IgD-negative memory B cell (primary cell): ENCODE measurements around the gene SMIM24. TPM values are rescaled to one million over a fixed set of nuclear protein-coding genes. Genes with fewer than 3 reads are reported as not detected.

Experiments used
- H3K27ac Mint-ChIP-seq, 3 donors: one replicate each; pipeline ENCODE4 v1.8.0; 2020 to 2022; ENCODE audit warnings: mild to moderate bottlenecking in 3 of 3, mixed read lengths in 3 of 3, moderate library complexity in 1 of 3
- H3K27me3 Mint-ChIP-seq: one replicate; pipeline ENCODE4 v1.8.0; 2021; ENCODE audit warnings: mixed read lengths
- H3K36me3 Mint-ChIP-seq: one replicate; pipeline ENCODE4 v1.8.0; 2020; ENCODE audit warnings: mild to moderate bottlenecking, mixed read lengths
- H3K4me1 Mint-ChIP-seq, 3 donors: one replicate each; pipeline ENCODE4 v1.8.0; 2020 to 2022; ENCODE audit warnings: mixed read lengths in 3 of 3, mild to moderate bottlenecking in 1 of 3
- H3K4me3 Mint-ChIP-seq, 4 donors: one replicate each; pipeline ENCODE4 v1.8.0; 2020 to 2022; ENCODE audit warnings: mild to moderate bottlenecking in 4 of 4, mixed read lengths in 4 of 4, moderate library complexity in 3 of 4
- H3K9me3 Mint-ChIP-seq, 3 donors: one replicate each; pipeline ENCODE4 v1.8.0; 2020 to 2021; ENCODE audit warnings: mixed read lengths in 3 of 3, mild to moderate bottlenecking in 1 of 3
- polyA plus RNA-seq: library from polyadenylated mRNA; unstranded; fragments of 300-500 nt; fragmentation: Illumina TruSeq; gene quantifications from one replicate; pipeline ENCODE4 v1.2.3, GENCODE V29; 2021

SMIM24 gene
- polyA plus RNA-seq, 1 donor from 2014 or later: not detected

DNA sequence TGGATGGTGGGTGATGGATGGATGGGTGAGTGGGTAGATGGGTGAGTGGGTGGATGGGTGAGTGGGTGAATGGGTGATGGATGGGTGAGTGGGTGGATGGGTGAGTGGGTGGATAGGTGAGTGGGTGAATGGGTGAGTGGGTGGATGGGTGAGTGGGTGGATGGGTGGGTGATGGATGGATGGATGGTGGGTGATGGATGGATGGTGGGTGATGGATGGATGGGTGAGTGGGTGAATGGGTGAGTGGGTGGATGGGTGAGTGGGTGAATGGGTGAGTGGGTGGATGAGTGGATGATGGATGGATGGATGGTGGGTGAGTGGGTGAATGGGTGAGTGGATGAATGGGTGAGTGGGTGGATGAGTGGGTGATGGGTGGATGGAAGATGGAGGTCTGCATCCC, 2.8 kb downstream of the SMIM24 start:
- H3K27ac Mint-ChIP-seq: no peak overlapping the region
- H3K36me3 Mint-ChIP-seq: no peaks in the 10 kb centered on the region
- no peak overlapping the region for H3K4me3 Mint-ChIP-seq
- peaks cover 4% of the 10 kb centered on the region for H3K27me3 Mint-ChIP-seq
- peaks cover 3 to 7% (median 4%) of the 10 kb centered on the region in 3 donors for H3K4me1 Mint-ChIP-seq
- H3K9me3 Mint-ChIP-seq: no peaks in the 10 kb centered on the region

- H3K36me3 Mint-ChIP-seq: no peaks in the 10 kb centered on the region
- H3K4me1 Mint-ChIP-seq: peaks cover 3 to 7% (median 4%) of the 10 kb centered on the region in 3 donors
- no peak overlapping the region for H3K27ac Mint-ChIP-seq
- H3K4me3 Mint-ChIP-seq: no peak overlapping the region
- H3K9me3 Mint-ChIP-seq: no peaks in the 10 kb centered on the region
- peaks cover 4% of the 10 kb centered on the region for H3K27me3 Mint-ChIP-seq
These were observed 3.5 kb downstream of the SMIM24 start for GRCh38 chr19:3476830-3477229.

DNA sequence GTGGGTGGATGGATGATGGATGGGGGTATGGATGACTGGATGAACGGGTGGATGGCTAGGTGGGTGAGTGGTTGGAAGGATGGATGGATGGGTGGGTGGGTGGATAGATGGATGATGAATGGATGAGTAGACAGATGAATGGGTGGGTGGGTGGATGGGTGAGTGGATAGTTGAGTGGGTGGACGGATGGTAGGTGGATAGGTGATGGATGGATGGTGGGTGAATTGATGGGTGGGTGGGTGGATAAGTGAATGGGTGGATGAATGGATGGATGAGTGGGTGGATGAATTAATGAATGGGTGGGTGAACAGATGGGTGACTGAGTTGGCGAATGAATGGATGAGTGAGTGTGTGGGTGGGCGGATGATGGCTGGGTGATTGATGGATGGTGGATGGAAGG, 4.9 kb downstream of the SMIM24 start:
- Mint-ChIP-seq H3K27me3 (peaks cover 4% of the 10 kb centered on the region), H3K9me3 (no peaks in the 10 kb centered on the region), H3K4me3 (no peak overlapping the region), H3K4me1 (peaks cover 0 to 5% (median 3%) of the 10 kb centered on the region in 3 donors), H3K27ac (no peak overlapping the region), H3K36me3 (no peaks in the 10 kb centered on the region)

GRCh38 chr19:3474614-3475013, 5.7 kb downstream of the SMIM24 start:
- Mint-ChIP-seq H3K9me3 (no peaks in the 10 kb centered on the region), H3K4me1 (peaks cover 0 to 5% (median 3%) of the 10 kb centered on the region in 3 donors), H3K27me3 (peaks cover 4% of the 10 kb centered on the region), H3K36me3 (no peaks in the 10 kb centered on the region), H3K4me3 (no peak overlapping the region), H3K27ac (no peak overlapping the region)

GRCh38 chr19:3474010-3474409, 6.3 kb downstream of the SMIM24 start:
- H3K27ac Mint-ChIP-seq: no peak overlapping the region
- H3K9me3 Mint-ChIP-seq: no peaks in the 10 kb centered on the region
- H3K36me3 Mint-ChIP-seq: no peaks in the 10 kb centered on the region
- H3K4me1 Mint-ChIP-seq: peaks cover 0 to 5% (median 3%) of the 10 kb centered on the region in 3 donors
- peaks cover 4% of the 10 kb centered on the region for H3K27me3 Mint-ChIP-seq
- no peak overlapping the region for H3K4me3 Mint-ChIP-seq

GRCh38 chr19:3471954-3472655, 8.2 kb downstream of the SMIM24 start:
- no peaks in the 10 kb centered on the region for H3K4me1 Mint-ChIP-seq
- H3K27ac Mint-ChIP-seq: no peak overlapping the region
- H3K27me3 Mint-ChIP-seq: peaks cover 4% of the 10 kb centered on the region
- no peak overlapping the region for H3K4me3 Mint-ChIP-seq
- H3K36me3 Mint-ChIP-seq: no peaks in the 10 kb centered on the region
- peaks cover 0 to 1% (median 0%) of the 10 kb centered on the region in 3 donors for H3K9me3 Mint-ChIP-seq

GRCh38 chr19:3470500-3471128, 9.7 kb downstream of the SMIM24 start:
- H3K4me1 Mint-ChIP-seq: no peaks in the 10 kb centered on the region
- peaks cover 4% of the 10 kb centered on the region for H3K27me3 Mint-ChIP-seq
- no peak overlapping the region for H3K4me3 Mint-ChIP-seq
- H3K27ac Mint-ChIP-seq: peak overlapping the region in 1 of 3 donors; percentile 82
- peaks cover 0 to 1% (median 0%) of the 10 kb centered on the region in 3 donors for H3K9me3 Mint-ChIP-seq
- no peaks in the 10 kb centered on the region for H3K36me3 Mint-ChIP-seq

DNA sequence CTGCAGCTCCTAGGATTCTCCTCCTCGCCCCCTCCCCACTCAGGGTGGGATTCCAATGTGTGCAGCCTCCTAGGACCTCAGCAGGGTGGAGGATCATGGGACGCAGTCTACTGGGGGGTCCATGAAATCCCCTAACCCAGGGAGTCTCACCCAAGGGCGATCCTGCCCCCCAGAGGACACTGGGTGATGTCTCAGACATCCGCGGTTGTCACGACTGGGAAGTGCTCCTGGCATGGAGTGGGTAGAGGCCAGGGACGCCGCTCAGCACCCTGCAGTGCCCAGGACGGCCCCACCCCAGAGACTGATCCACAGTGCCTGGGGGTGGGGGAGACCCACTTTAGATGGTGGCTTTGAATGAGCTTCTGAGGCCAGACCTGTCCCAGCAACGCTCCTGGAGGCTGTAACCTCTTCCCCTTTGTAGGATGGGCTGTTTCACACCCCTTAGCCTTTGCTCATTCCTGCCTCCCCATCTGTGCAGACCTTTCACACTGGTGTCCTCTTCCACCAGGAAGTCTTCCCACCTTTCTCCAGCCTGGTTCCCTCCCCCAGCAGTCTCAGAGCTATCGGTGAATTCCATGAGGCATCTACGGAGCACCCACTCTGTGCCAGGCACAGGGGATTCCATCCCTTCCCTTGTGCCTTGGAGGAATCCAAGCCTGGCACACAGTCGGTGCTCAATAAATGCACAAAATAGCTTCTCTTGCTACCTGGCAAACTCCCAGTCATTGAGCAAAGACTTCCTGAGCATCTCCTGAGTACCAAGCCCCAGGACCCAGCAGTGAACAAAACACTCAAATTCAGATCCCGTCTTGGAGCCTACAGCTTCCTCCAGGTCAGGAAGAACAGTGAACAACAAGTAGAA, 10.5 kb downstream of the SMIM24 start:
- Mint-ChIP-seq H3K9me3 (peaks cover 0 to 1% (median 0%) of the 10 kb centered on the region in 3 donors), H3K36me3 (no peaks in the 10 kb centered on the region), H3K27me3 (peaks cover 4% of the 10 kb centered on the region), H3K4me1 (no peaks in the 10 kb centered on the region), H3K27ac (no peak overlapping the region), H3K4me3 (no peak overlapping the region)

DNA sequence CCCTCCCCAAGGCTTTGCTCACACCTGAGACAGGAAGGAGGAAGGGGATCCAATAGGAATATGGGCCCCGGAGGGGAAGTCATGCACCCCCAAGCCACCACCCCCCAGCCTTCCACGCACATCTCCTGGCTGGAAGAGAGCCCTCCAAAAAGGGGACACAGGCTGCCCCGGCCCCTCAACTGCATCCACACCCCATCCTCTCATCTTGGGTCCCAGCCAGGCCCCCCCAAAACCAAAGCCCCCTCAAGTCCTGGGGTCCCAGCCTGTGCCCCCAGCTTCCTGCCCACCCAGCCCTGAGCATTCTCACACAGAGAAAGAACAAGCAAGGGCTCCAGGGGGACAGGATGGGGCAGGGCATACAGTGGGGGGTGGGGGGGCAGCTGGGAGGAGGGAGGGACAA, 12.1 kb downstream of the SMIM24 start:
- Mint-ChIP-seq H3K36me3 (no peaks in the 10 kb centered on the region), H3K4me1 (no peaks in the 10 kb centered on the region), H3K4me3 (no peak overlapping the region), H3K9me3 (peaks cover 0 to 1% (median 0%) of the 10 kb centered on the region in 3 donors), H3K27me3 (peaks cover 4% of the 10 kb centered on the region), H3K27ac (no peak overlapping the region)

DNA sequence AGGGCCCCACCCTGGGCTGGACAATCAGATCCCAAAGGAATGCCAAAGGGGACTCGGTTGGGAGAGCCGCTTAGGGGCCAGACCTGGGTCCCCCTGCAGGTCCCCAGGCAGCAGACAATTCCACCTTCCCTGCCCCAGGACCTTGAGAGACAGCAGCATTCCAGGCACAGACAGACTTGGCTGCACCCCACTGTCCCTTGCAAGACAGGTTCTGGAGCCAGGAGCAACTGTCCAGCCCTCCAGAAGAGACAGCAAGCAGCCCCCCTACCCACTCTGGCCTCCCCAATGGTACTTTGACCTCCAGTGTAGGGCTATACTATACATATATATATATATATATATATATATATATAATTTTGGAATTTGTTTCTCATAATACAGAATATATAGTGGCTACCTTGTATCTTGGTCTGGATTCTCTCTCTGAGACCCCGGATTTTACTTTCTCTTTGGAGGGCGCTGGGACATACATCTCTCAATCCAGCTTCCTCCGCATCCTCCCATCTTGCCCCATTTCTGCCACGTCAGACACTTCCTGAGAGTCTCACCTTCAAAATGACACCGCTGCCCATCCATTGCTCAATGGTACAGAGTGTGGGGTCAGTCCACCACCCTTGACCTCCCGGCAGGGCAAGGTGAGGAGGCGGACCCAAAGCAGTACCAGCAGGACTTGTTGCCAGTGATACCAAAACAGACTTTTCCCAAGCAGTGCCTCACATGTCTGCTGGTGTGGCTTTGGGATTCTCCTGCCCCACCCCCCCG, 12.7 kb downstream of the SMIM24 start:
- no peak overlapping the region for H3K4me3 Mint-ChIP-seq
- H3K27me3 Mint-ChIP-seq: peaks cover 3% of the 10 kb centered on the region
- H3K4me1 Mint-ChIP-seq: no peaks in the 10 kb centered on the region
- H3K27ac Mint-ChIP-seq: no peak overlapping the region
- H3K36me3 Mint-ChIP-seq: no peaks in the 10 kb centered on the region
- H3K9me3 Mint-ChIP-seq: peaks cover 0 to 1% (median 0%) of the 10 kb centered on the region in 3 donors

DNA sequence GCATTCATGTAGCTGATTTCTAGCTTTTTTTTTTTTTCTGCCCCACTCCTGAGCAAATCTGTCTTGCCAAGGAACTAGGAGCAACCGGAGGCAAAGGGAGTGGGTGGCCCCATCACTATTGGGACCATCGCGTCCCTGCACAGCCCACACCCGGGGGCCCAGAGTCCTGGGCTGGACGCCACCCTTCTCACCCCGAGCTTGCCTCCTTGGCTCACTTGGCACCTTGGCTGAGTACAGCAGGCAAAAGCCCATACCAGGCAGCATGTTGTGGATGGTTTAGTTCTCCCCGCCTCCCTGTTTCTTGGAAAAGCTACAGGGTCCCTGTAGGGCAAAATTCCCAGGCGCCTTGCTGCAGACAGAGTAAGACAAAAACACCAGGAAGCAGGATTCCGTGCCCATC, 13.7 kb downstream of the SMIM24 start:
- H3K27me3 Mint-ChIP-seq: peaks cover 3% of the 10 kb centered on the region

DNA sequence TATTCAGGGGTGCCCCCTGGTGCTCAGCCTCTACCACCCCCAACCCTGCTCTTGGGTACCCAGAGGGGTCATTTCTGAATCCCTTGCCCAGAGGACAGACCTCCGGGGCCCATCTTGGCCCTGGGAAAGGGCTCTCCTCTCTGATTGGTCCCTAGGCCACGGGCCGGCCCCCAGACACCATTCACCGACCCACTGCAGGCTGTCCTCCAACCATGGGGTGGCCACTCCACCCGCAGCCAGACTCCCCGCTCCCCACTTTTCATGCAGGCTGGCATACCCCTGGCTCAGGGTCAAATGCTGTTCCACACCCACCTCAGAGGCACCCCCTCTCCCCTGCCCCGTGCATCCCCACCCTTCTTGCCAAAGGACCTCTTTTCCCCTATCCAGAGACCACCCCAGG, 14.8 kb downstream of the SMIM24 start:
- no peak overlapping the region for H3K27ac Mint-ChIP-seq
- H3K4me3 Mint-ChIP-seq: no peak overlapping the region
- H3K27me3 Mint-ChIP-seq: peaks cover 1% of the 10 kb centered on the region
- peaks cover 0 to 1% (median 0%) of the 10 kb centered on the region in 3 donors for H3K9me3 Mint-ChIP-seq
- H3K36me3 Mint-ChIP-seq: peaks cover 2% of the 10 kb centered on the region
- H3K4me1 Mint-ChIP-seq: no peaks in the 10 kb centered on the region

More for the DNA sequence above, 13.7 kb downstream of the SMIM24 start:
- H3K9me3 Mint-ChIP-seq: peaks cover 0 to 1% (median 0%) of the 10 kb centered on the region in 3 donors
- H3K27ac Mint-ChIP-seq: peak overlapping the region in 1 of 3 donors; percentile 67
- H3K36me3 Mint-ChIP-seq: peaks cover 2% of the 10 kb centered on the region
- H3K4me3 Mint-ChIP-seq: no peak overlapping the region
- H3K4me1 Mint-ChIP-seq: no peaks in the 10 kb centered on the region

DNA sequence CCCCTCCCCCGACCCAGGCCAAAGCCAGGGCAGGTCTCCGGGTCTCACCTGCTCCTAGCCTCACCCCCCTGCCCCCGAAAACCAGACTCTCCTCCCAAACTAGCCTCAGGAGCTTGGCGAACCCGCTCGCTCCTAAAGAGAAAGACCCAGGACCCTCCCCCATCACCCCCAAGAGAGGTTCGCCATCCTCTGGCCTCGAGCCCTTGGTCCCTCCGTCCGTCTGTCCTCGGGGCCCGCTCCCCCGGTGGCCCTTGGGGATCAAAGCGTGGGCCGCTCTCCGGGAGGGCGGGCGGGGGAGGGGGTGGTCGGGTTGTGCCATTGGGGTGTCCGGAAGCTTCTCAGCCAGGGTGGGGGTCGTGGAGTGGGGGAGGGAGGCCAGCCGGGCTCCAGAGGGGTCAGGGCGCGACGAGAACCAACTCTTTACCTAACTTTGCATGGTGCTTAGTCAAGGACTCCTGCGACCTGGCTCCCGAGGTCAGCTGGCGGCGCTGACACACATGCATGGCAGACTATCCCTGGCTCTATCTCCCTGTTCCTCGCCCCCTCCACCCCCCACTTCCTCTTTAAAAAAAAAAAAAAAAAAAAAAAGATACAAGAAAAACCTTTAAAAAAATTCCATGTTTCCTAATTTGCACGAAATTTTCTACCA, 15.6 kb downstream of the SMIM24 start:
- Mint-ChIP-seq H3K27me3 (no peaks in the 10 kb centered on the region), H3K4me3 (no peak overlapping the region), H3K27ac (no peak overlapping the region), H3K9me3 (peaks cover 0 to 1% (median 0%) of the 10 kb centered on the region in 3 donors), H3K36me3 (peaks cover 2% of the 10 kb centered on the region), H3K4me1 (no peaks in the 10 kb centered on the region)
